B cell (primary cell): Measurements from ENCODE around the gene AKR1B1. TPM values are rescaled to one million over a fixed set of nuclear protein-coding genes. Genes with fewer than 3 reads are reported as not detected.

Experiments used
- ATAC-seq: fragments of 200-7000 bp; cut with Tn5 transposase; one replicate; pipeline ENCODE4 v1.10.0; 2021; ENCODE audit warnings: low read depth, mild to moderate bottlenecking, moderate number of reproducible peaks, moderate library complexity
- CTCF ChIA-PET: fragments of 350-600 bp; sonication (Branson Sonifier 250); formaldehyde crosslinking; loops from one replicate; lab custom pipeline; 2021; ENCODE audit warnings: antibody characterized with exemption, inconsistent platforms; lab: Charles Lee
- POLR2A ChIA-PET: fragments of 350-600 bp; sonication (Branson Sonifier 250); formaldehyde crosslinking; loops from one replicate; lab custom pipeline; 2021; ENCODE audit warnings: antibody characterized with exemption; lab: Charles Lee
- DNase-seq: peaks from one replicate; pipeline ENCODE4 v3.0.0; 2013
- H2AFZ ChIP-seq: 2 replicates; pipeline ENCODE4 v1.6.1; 2012; ENCODE audit warnings: mild to moderate bottlenecking, low read depth, low read length; ENCODE audit not compliant: insufficient read depth, poor library complexity, severe bottlenecking
- H3K27ac ChIP-seq, 2 donors: 1 replicate in 1 of 2; 2 replicates in 1 of 2; pipeline ENCODE4 v1.5.1; 2012 to 2013; ENCODE audit warnings: low read length in 2 of 2, mild to moderate bottlenecking in 2 of 2, moderate library complexity in 1 of 2
- H3K27me3 ChIP-seq, 4 experiments: fragments of 200-600 bp in 1 of 4; sonication (generic) in 1 of 4; replicated peaks in 1 of 4; 1 replicate in 2 of 4; 2 replicates in 2 of 4; pipeline versions ENCODE4 v1.6.1 to v1.7.0; 2013 to 2016; ENCODE audit warnings: low read length in 3 of 4, mild to moderate bottlenecking in 2 of 4, mixed read lengths in 1 of 4, moderate library complexity in 1 of 4; ENCODE audit not compliant: insufficient read depth in 4 of 4, control insufficient read depth in 3 of 4; ENCODE audit errors: control extremely low read depth in 1 of 4
- H3K36me3 ChIP-seq, 2 experiments: replicated peaks in 1 of 2; 1 replicate in 1 of 2; 2 replicates in 1 of 2; pipeline versions ENCODE4 v1.6.1 to v1.7.1; 2013; ENCODE audit warnings: low read length in 1 of 2; ENCODE audit not compliant: insufficient read depth in 2 of 2, control insufficient read depth in 1 of 2; ENCODE audit errors: control extremely low read depth in 1 of 2, extremely low read depth in 1 of 2
- H3K4me1 ChIP-seq, 2 donors: fragments of 200-600 bp in 1 of 2; sonication (generic) in 1 of 2; 1 replicate in 1 of 2; 2 replicates in 1 of 2; pipeline versions ENCODE4 v1.5.1 to v1.6.1; 2013 to 2017; ENCODE audit warnings: low read length in 2 of 2; ENCODE audit not compliant: control insufficient read depth in 2 of 2, insufficient read depth in 2 of 2
- H3K4me2 ChIP-seq: replicated peaks from 2 replicates; pipeline ENCODE3; 2012; ENCODE audit warnings: mild to moderate bottlenecking, low read depth, low read length; ENCODE audit not compliant: poor library complexity, severe bottlenecking
- H3K4me3 ChIP-seq, 5 experiments: fragments of 200-600 bp in 1 of 5; sonication (generic) in 1 of 5; 1 replicate in 3 of 5; 2 replicates in 2 of 5; pipeline versions ENCODE4 v1.5.1 to v1.7.0; 2011 to 2016; ENCODE audit warnings: low read length in 4 of 5, mild to moderate bottlenecking in 4 of 5, low read depth in 2 of 5, control low read depth in 1 of 5, moderate library complexity in 1 of 5; ENCODE audit not compliant: insufficient read depth in 1 of 5; ENCODE audit errors: control extremely low read depth in 1 of 5, extremely low read depth in 1 of 5
- H3K79me2 ChIP-seq: fragments of 200-600 bp; sonication (generic); one replicate; pipeline ENCODE4 v1.6.0; 2016; ENCODE audit warnings: low read length; ENCODE audit not compliant: control insufficient read depth, insufficient read depth
- H3K9ac ChIP-seq: fragments of 200-600 bp; sonication (generic); 2 replicates; pipeline ENCODE4 v1.6.1; 2017; ENCODE audit warnings: mild to moderate bottlenecking, low read length, moderate library complexity
- H3K9me3 ChIP-seq, 3 donors: one replicate each; pipeline versions ENCODE4 v1.6.1 to v1.7.1; 2013; ENCODE audit warnings: low read length in 2 of 3; ENCODE audit not compliant: control insufficient read depth in 2 of 3, insufficient read depth in 1 of 3; ENCODE audit errors: control extremely low read depth in 1 of 3
- H4K20me1 ChIP-seq: 2 replicates; pipeline ENCODE4 v1.6.0; 2012; ENCODE audit warnings: mild to moderate bottlenecking, low read length; ENCODE audit not compliant: insufficient read depth, control insufficient read depth, poor library complexity, severe bottlenecking
- H3K27ac Mint-ChIP-seq: one replicate; pipeline ENCODE4 v1.8.0; 2021; ENCODE audit warnings: mixed read lengths
- H3K27me3 Mint-ChIP-seq: one replicate; pipeline ENCODE4 v1.8.0; 2021; ENCODE audit warnings: mixed read lengths
- H3K4me1 Mint-ChIP-seq: one replicate; pipeline ENCODE4 v1.8.0; 2021; ENCODE audit warnings: mixed read lengths
- H3K4me3 Mint-ChIP-seq: one replicate; pipeline ENCODE4 v1.8.0; 2021; ENCODE audit warnings: mixed read lengths
- H3K9me3 Mint-ChIP-seq: one replicate; pipeline ENCODE4 v1.8.0; 2022; ENCODE audit warnings: mixed read lengths; ENCODE audit not compliant: insufficient read depth
- EZH2 ChIP-seq: IDR thresholded peaks from 2 replicates; pipeline ENCODE4 v1.6.1; 2012; ENCODE audit warnings: borderline replicate concordance, low read depth, mild to moderate bottlenecking, moderate library complexity, low read length; ENCODE audit not compliant: insufficient read depth, poor library complexity, severe bottlenecking
- WGBS: methylation state at CpG from one replicate; pipeline ENCODE4 v1.1.5; 2013; ENCODE audit warnings: missing lambda C conversion rate; ENCODE audit not compliant: insufficient coverage; 5-methylcytosine and 5-hydroxymethylcytosine counted together
- intact Hi-C: fragments of 100-400 bp; cut with micrococcal nuclease; formaldehyde crosslinking; loops from one replicate; pipeline ENCODE4 v1.10.0; 2022
- polyA plus RNA-seq: library from polyadenylated mRNA; depleted of rRNA; stranded (reverse); fragments of >200 nt; gene quantifications from 2 replicates; pipeline ENCODE4 v1.2.3, GENCODE V29; 2012
- total RNA-seq, 2 donors: library from RNA; stranded (reverse); fragments of 120-200 nt in 1 of 2; gene quantifications; 1 replicate in 1 of 2; 2 replicates in 1 of 2; pipeline versions ENCODE4 v1.2.3 to v1.2.4, GENCODE V29; 2013 to 2022
- TF ChIP-seq, protein P1 (sequence below): fragments of 200-600 bp; IDR thresholded peaks from one replicate; pipeline ENCODE4 v1.8.0; 2022; ENCODE audit warnings: antibody characterized with exemption, mild to moderate bottlenecking

AKR1B1 gene
- total and polyA plus RNA-seq, 2 donors (not counting 1 experiment from before 2014, with no cell fraction given), result 82.9 to 89.6 TPM

DNA sequence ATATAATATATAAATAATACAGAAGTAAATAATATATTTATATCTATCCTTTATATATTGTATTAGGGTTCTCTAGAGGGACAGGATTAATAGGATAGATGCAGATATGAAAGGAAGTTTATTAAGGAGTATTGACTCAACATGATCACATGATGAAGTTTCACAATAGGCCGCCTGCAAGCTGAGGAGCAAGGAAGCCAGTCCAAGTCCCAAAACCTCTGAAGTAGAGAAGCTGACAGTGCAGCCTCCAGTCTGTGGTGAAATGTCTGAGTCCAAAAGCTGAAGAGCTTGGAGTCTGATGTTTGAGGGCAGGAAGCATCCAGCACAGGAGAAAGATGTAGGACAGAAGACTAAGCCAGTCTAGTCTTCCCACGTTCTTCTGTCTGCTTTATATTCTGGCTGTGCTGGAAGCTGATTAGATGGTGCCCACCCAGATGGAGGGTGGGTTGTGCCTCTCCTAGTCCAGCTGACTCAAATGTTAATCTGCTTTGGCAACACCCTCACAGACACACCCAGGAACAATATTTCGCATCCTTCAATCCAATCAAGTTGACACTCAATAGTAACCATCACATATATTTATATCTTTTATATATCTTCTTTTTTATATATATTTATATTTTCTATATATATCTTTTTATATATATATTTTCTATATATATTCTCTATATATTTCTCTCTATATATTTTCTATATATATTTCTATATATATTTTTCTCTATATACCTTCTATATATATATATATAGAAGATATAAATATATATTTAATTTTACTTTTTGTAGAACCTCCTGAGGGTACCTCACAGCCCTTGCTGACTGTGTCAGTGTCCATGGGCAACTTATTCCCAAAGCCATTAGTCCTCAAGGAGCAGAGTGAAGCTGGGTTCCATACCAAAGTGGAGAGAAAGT is 43.8 kb upstream of the AKR1B1 start:
- Histone ChIP-seq H3K4me2 (no peak overlapping the region), H3K4me1 (no peaks in the 10 kb centered on the region), H3K27me3 (peaks cover 0 to 8% (median 2%) of the 10 kb centered on the region in 4 experiments), H3K36me3 (no peaks in the 10 kb centered on the region), H2AFZ (no peak overlapping the region), H3K79me2 (no peaks in the 10 kb centered on the region), H3K9me3 (no peaks in the 10 kb centered on the region), H3K4me3 (no peak overlapping the region), H3K9ac (no peak overlapping the region), H4K20me1 (no peaks in the 10 kb centered on the region), H3K27ac (no peak overlapping the region)
- no peak overlapping the region for H3K4me3 Mint-ChIP-seq
- intact Hi-C loops, result no loop called here
- no peaks in the 10 kb centered on the region for H3K4me1 Mint-ChIP-seq
- ATAC-seq (no peak), DNase-seq (no peak)
- TF ChIP-seq EZH2, result no peak
- TF ChIP-seq, protein P1, sequence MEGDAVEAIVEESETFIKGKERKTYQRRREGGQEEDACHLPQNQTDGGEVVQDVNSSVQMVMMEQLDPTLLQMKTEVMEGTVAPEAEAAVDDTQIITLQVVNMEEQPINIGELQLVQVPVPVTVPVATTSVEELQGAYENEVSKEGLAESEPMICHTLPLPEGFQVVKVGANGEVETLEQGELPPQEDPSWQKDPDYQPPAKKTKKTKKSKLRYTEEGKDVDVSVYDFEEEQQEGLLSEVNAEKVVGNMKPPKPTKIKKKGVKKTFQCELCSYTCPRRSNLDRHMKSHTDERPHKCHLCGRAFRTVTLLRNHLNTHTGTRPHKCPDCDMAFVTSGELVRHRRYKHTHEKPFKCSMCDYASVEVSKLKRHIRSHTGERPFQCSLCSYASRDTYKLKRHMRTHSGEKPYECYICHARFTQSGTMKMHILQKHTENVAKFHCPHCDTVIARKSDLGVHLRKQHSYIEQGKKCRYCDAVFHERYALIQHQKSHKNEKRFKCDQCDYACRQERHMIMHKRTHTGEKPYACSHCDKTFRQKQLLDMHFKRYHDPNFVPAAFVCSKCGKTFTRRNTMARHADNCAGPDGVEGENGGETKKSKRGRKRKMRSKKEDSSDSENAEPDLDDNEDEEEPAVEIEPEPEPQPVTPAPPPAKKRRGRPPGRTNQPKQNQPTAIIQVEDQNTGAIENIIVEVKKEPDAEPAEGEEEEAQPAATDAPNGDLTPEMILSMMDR, result no peak
- CTCF ChIA-PET, result no interaction called here
- peaks cover 18% of the 10 kb centered on the region for H3K27me3 Mint-ChIP-seq
- WGBS, result 67% methylated on average over 1 of the region's 3 CpGs
- POLR2A ChIA-PET, result no interaction called here
- H3K27ac Mint-ChIP-seq, result no peak overlapping the region
- no peaks in the 10 kb centered on the region for H3K9me3 Mint-ChIP-seq

DNA sequence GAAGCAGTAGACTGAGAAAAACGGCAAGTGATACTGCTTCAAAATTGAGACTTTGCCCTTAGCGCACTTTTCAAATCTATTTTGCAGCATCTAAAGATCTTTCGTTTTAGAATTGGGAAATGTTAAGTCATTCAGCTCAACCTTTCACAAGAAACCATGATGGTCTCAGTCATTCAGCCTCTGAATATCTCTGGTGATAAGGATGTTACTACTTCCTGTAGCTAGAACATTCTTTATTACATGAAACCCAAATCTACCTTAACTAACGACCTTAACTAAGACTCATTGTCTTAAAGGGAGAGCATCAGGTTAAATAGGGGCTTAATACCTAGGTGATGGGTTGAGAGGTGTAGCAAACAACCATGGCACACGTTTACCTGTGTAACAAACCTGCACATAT is 42.1 kb upstream of the AKR1B1 start:
- no peak for ATAC-seq
- CTCF ChIA-PET, result interaction anchor here (1.0 to 1.3 kb wide), 3 partner anchors 8 to 13 kb away, joined by 5 to 6 read pairs (median 5); no protein-coding TSS in a partner anchor

More for the DNA sequence above, 42.1 kb upstream of the AKR1B1 start:
- Histone ChIP-seq H3K9ac (no peak overlapping the region), H3K27ac (no peak overlapping the region), H3K4me2 (no peak overlapping the region), H3K9me3 (no peaks in the 10 kb centered on the region), H3K4me1 (no peaks in the 10 kb centered on the region), H3K27me3 (peaks cover 0 to 6% (median 2%) of the 10 kb centered on the region in 4 experiments), H2AFZ (no peak overlapping the region), H3K4me3 (no peak overlapping the region), H3K79me2 (no peaks in the 10 kb centered on the region), H3K36me3 (no peaks in the 10 kb centered on the region), H4K20me1 (no peaks in the 10 kb centered on the region)
- 100% methylated on average over 1 of the region's 5 CpGs for WGBS
- H3K4me1 Mint-ChIP-seq, result no peaks in the 10 kb centered on the region
- DNase-seq, result no peak
- no peaks in the 10 kb centered on the region for H3K9me3 Mint-ChIP-seq
- TF ChIP-seq EZH2, result no peak
- TF ChIP-seq, protein P1, result no peak
- H3K27ac Mint-ChIP-seq, result no peak overlapping the region
- POLR2A ChIA-PET, result no interaction called here
- intact Hi-C loops, result no loop called here
- peaks cover 18% of the 10 kb centered on the region for H3K27me3 Mint-ChIP-seq
- H3K4me3 Mint-ChIP-seq, result no peak overlapping the region
